GM12875 (cell line): ENCODE measurements around the gene PLA2G6.

ENCODE experiments used
- H3K4me3 ChIP-seq: one replicate; pipeline ENCODE4 v1.5.1; 2011; ENCODE audit warnings: low read depth, low read length, control low read depth
- TF ChIP-seq, protein P1 (sequence below): IDR thresholded peaks from 2 replicates; pipeline ENCODE4 v1.5.1; 2011; ENCODE audit warnings: low read depth, mild to moderate bottlenecking, control low read depth, inconsistent platforms, low read length, moderate library complexity, borderline replicate concordance; ENCODE audit not compliant: insufficient read depth

Gene PLA2G6

DNA sequence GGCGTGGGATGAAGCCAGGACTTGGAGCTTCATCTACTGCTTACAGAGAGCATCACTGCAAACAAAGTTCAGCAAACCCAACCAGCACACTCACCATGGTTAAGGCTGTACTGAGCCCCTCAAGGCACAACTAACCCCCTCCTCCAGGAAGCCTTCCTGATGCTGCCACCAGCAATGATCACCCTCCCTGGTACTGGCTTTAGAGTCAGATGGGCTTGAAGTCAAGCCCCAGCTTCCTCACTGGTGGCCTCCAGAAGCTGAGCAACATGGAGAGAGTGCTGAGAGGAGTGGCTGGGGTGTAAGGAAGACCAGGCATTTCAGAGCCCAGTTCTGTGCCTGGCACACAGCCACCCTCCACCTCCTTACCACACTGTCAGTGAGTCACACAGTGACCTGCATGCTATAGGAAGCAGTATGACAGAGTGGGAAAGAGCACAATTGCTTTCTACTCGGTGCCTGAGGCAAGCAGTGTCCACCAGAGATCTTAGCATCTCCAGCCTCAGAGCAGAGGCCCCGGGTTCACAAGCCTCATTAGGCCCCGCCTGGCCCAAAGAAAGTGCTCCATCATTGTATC, 46.4 kb downstream of the PLA2G6 start:
- no peak overlapping the region for H3K4me3 ChIP-seq
- TF ChIP-seq, protein P1, sequence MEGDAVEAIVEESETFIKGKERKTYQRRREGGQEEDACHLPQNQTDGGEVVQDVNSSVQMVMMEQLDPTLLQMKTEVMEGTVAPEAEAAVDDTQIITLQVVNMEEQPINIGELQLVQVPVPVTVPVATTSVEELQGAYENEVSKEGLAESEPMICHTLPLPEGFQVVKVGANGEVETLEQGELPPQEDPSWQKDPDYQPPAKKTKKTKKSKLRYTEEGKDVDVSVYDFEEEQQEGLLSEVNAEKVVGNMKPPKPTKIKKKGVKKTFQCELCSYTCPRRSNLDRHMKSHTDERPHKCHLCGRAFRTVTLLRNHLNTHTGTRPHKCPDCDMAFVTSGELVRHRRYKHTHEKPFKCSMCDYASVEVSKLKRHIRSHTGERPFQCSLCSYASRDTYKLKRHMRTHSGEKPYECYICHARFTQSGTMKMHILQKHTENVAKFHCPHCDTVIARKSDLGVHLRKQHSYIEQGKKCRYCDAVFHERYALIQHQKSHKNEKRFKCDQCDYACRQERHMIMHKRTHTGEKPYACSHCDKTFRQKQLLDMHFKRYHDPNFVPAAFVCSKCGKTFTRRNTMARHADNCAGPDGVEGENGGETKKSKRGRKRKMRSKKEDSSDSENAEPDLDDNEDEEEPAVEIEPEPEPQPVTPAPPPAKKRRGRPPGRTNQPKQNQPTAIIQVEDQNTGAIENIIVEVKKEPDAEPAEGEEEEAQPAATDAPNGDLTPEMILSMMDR = no peak

DNA sequence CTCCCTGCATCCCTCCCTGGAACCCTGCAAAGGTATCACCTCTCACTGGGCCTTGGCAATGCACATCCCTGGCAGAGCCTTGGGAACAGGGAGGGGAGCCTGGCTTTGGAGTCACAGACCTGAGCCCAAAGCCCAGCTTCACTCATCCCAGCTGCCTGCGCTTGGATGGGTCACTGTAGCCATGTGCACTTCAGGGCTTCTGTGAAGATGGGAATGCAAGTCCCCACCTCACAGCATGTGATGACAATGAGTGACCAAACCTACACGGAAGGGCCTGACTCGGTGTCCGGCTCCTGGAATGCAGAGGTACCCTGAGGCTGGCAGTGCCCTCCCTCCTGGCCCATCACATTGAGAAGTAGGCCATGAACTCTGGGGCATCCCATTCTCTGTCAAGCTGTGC, 48.3 kb downstream of the PLA2G6 start:
- TF ChIP-seq, protein P1 = no peak
- no peak overlapping the region for H3K4me3 ChIP-seq

DNA sequence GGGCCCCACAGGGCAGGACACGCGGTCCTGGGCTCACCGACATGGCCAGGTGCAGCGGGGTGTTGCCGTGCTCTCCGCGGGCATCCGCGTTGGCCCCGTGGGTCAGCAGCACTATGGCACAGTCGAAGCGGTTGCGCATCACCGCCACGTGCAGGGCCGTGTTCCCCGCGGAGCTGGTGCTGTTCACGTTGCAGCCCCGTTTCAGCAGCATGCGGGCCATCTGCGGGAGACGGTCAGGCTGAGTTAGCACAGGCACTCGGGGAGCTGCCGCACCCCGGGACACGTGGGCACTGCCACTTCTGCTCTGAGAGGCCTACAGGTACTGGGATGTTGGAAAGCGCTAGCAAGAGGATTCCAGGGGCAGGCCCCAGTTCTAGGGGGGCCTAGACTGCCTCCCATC, 48.8 kb downstream of the PLA2G6 start:
- no peak overlapping the region for H3K4me3 ChIP-seq
- TF ChIP-seq, protein P1 = no peak

DNA sequence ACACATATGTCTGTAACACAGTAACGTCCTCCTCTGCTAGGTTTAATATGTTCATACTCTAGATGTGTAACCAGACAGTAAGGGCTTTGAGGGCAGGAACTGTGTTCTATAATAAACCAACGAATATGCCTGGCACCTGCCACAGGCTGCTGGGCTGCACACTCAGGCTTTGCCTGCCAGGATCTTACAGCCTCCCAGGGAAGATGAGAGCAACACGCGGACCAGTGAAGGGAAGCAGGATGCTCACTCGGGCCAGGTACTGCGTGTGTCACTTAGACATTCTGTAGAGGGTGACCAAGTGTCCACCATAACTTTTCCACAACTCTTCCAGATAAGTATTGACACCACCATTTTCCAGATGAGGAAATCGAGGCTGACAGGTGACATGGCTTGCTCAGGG, 49.5 kb downstream of the PLA2G6 start:
- TF ChIP-seq, protein P1 = no peak
- no peak overlapping the region for H3K4me3 ChIP-seq

DNA sequence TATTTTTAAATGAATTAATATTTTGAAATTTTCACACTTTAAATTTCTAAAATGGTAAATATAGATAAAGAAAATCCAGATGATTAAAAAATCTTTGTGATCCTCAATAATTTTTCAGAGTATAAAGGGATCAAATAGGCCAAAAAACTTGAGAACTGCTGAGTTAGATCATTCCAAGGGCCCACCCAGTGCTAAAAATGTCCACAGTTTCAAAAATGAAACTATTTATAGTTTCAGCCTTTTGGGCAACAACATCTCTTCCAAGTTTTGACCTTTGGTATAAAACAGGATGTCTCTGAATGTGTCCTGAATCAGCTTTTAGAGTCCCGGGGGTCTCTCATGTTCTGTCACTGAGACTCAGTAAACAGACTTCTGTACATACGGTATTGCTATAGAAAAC, 50.2 kb downstream of the PLA2G6 start:
- TF ChIP-seq, protein P1 = no peak
- H3K4me3 ChIP-seq = no peak overlapping the region

DNA sequence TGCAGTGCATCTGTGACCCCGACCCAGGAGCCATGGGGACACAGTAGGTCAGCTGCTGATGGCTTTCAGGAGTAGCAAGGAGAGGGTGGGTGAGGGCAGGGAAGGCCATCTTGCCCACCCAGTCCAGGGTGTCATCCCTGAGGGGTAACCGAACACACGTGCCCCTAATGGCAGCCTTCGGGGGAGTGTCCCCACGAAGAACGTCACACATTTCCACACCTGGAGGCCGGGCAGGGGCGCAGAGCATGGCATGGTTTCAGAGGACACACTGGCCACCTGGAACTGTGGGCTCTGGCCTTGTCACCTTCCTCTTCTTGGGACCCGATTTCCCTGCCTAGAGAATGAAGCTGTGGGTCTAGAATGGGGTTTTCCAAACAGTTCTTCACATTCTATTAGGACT, 51.8 kb downstream of the PLA2G6 start:
- TF ChIP-seq, protein P1 = no peak

DNA sequence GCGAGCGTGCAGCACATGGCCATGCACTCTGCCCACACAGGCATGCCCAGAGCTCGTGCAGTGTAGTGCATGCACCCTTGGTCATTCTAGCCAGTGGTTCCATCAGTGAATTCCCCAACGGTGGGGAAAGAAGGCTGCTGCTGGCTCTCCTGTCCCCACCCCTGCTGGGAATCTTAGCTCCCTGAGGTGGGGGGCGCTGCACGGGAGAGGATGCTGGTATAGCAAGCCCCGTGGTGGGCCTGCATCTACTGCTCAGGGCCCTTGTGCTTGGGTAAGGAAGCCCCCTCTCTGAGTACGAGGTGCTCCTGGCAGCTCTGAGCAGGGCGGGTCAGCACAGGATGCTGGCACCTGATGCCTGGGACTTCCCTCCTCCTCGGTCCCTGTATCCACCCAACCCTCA, 52.6 kb downstream of the PLA2G6 start:
- TF ChIP-seq, protein P1 = no peak
- H3K4me3 ChIP-seq = no peak overlapping the region

More for the DNA sequence above, 51.8 kb downstream of the PLA2G6 start:
- no peak overlapping the region for H3K4me3 ChIP-seq
